GM12874 (cell line): ENCODE measurements around the gene C11orf52.

ENCODE experiments used
- CTCF ChIP-seq: IDR thresholded peaks from 2 replicates; pipeline ENCODE4 v1.5.1; 2011; ENCODE audit warnings: low read depth, mild to moderate bottlenecking, control low read depth, low read length, moderate library complexity; ENCODE audit not compliant: insufficient read depth

C11orf52 gene

GRCh38 chr11:111935317-111936039, 16.8 kb downstream of the C11orf52 start:
- no peak for TF ChIP-seq CTCF

- TF ChIP-seq CTCF = no peak
These were observed 17.4 kb downstream of the C11orf52 start for GRCh38 chr11:111936040-111936540.

- TF ChIP-seq CTCF = no peak
These were observed 18.7 kb downstream of the C11orf52 start for GRCh38 chr11:111937461-111937769.

GRCh38 chr11:111937844-111938243, 19.1 kb downstream of the C11orf52 start:
- TF ChIP-seq CTCF = no peak

GRCh38 chr11:111938687-111939160, 20.0 kb downstream of the C11orf52 start:
- no peak for TF ChIP-seq CTCF

GRCh38 chr11:111939836-111940604, 21.3 kb downstream of the C11orf52 start:
- TF ChIP-seq CTCF = no peak

- no peak for TF ChIP-seq CTCF
These were observed 23.2 kb downstream of the C11orf52 start for GRCh38 chr11:111941963-111942362.
